GM13976 (cell line): Measurements from ENCODE around the gene MGAT4B.

ENCODE experiments used
- DNase-seq: peaks from one replicate; pipeline ENCODE4 v3.0.0; 2012; ENCODE audit warnings: low spot score
- in situ Hi-C: fragments of 300-500 bp; cut with MboI; formaldehyde crosslinking; loops from one replicate; pipeline ENCODE4 v1.12.0; 2022; ENCODE audit warnings: low sequenced_read_pairs, mixed read lengths, inconsistent platforms; ENCODE audit not compliant: unreplicated experiment
- TF ChIP-seq, protein P1 (sequence below): IDR thresholded peaks from 2 replicates; pipeline ENCODE4 v1.5.1; 2012; ENCODE audit warnings: borderline replicate concordance, mild to moderate bottlenecking; ENCODE audit not compliant: insufficient read depth; ENCODE audit errors: extremely low read depth, missing control alignments, control extremely low read depth

MGAT4B gene

GRCh38 chr5:179805529-179806249 lies 977 bp downstream of the MGAT4B start:
- peak; percentile 82 for DNase-seq
- in situ Hi-C loops = no loop called here
- TF ChIP-seq, protein P1, sequence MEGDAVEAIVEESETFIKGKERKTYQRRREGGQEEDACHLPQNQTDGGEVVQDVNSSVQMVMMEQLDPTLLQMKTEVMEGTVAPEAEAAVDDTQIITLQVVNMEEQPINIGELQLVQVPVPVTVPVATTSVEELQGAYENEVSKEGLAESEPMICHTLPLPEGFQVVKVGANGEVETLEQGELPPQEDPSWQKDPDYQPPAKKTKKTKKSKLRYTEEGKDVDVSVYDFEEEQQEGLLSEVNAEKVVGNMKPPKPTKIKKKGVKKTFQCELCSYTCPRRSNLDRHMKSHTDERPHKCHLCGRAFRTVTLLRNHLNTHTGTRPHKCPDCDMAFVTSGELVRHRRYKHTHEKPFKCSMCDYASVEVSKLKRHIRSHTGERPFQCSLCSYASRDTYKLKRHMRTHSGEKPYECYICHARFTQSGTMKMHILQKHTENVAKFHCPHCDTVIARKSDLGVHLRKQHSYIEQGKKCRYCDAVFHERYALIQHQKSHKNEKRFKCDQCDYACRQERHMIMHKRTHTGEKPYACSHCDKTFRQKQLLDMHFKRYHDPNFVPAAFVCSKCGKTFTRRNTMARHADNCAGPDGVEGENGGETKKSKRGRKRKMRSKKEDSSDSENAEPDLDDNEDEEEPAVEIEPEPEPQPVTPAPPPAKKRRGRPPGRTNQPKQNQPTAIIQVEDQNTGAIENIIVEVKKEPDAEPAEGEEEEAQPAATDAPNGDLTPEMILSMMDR = no peak

DNA sequence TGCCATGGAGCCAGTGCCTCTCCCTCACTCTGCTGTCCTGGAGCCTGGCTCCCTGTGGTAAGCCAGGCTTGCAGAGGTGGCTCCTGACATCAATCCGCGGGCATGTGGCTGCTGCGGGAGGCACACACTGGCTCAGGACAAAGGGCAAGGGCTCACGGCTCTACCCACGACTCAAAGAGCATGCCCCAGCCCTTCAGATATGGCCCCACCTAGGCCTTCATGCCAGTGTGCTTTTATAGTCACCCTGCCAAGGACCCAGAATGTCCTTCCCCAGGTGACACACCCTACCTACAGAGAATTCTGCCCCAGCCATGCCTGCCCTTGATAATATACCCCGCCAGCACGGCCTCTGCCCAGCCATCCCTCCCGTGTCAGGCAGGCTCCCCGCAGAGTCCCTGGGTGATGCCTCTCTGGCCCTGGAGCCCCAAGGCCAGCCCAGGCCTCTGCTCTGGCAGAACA lies 1.6 kb downstream of the MGAT4B start:
- in situ Hi-C loops = no loop called here
- TF ChIP-seq, protein P1 = no peak
- DNase-seq = no peak

GRCh38 chr5:179804555-179804947 lies 2.1 kb downstream of the MGAT4B start:
- DNase-seq = no peak
- TF ChIP-seq, protein P1 = no peak
- in situ Hi-C loops = no loop called here

DNA sequence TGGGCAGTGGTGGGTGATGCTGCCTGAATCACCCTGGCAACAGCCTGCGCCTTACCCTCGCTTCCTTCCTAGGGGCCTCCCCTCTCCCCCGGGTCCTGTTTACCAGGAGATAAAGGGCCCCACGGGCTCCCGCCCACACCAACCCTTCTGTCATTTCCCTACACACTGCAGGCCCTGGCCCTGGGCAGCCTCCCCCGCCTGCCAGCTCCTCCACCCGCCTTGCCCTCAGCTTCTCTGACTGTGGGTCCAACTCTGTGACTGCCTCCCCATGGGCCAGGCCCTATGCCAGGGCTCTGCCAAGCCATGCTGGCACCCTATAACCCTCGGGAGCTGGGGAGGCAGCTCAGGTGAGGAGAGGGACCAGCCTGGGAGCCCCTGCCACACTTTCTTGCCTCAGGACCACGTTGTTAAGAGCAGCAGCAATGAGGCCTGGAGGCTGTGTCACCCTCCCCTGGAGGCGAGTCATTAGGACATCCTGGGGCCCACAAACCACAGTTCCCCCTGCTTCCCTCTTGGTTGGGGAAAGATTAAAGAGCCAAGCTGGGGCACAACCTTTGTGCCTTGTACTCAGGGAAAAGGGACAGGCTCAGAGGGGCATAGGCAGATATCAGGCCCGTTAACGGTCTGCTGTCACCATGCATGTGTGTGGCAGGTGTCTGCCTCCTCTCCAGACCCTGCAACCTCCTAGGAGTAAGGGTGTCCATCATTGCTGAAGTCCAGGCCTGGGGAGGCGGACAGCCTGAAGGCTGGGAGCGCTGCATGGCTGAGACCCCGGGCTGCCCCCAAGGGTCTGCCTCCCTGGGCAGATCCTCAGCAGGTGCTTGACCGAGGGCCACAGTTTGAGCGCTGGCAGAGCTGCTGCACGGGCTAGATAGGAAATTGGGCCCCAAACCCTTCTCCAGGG lies 2.8 kb downstream of the MGAT4B start:
- DNase-seq = no peak
- in situ Hi-C loops = no loop called here
- TF ChIP-seq, protein P1 = no peak

GRCh38 chr5:179802950-179803562 lies 3.6 kb downstream of the MGAT4B start:
- in situ Hi-C loops = no loop called here
- no peak for DNase-seq
- TF ChIP-seq, protein P1 = no peak

DNA sequence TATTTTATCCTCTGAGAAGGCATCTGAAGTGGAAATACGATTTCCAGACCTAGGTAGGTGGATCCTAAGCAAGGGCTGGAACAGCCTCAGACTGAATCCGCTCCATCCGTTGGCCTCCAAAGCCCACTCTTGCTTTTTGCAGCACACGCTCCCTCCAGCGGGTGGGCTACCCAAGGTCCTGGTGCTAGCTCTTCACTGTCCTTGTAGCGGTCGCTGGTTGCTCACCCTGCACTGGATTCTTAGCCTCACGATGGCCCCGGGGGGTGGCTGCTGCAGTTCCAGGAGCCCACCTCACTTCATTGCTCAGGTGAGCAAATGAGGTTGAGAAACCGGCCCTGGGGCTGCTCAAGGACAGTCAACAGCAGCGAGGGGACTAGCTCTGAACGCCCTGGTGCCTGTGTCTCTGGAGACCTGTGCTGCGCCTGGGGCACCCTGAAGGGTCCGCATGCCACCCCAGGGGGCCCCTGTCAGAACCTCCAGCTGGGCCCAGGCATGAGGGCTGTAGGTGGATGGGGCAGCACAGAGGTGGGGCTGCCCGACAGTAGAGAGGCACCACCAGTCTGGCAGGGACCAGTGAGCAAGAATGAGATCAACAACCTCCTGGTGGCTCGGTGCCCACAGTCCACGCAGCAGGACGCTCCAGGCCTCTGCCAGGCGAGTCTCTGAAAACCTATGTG lies 4.3 kb downstream of the MGAT4B start:
- TF ChIP-seq, protein P1 = no peak
- in situ Hi-C loops = no loop called here
- DNase-seq = no peak
